Tibial artery (tissue), 4 donors: ENCODE results near the gene ETNK2.

Experiments used
- DNase-seq, 2 donors: peaks; one replicate each; pipeline ENCODE4 v3.0.0-alpha.2; 2019
- H3K27ac ChIP-seq, 2 donors: fragments of 200-600 bp; sonication (generic) in 1 of 2; 1 replicate in 1 of 2; 2 replicates in 1 of 2; pipeline ENCODE4 v1.5.1; 2018 to 2019; ENCODE audit warnings: mild to moderate bottlenecking in 1 of 2
- H3K27me3 ChIP-seq, 2 donors: fragments of 200-600 bp; sonication (generic) in 1 of 2; one replicate each; pipeline versions ENCODE4 v1.5.1 to v1.6.0; 2016 to 2019
- H3K36me3 ChIP-seq, 3 donors: fragments of 200-600 bp; sonication (generic) in 2 of 3; one replicate each; pipeline ENCODE4 v1.5.1; 2016 to 2019; ENCODE audit warnings: mild to moderate bottlenecking in 2 of 3
- H3K4me1 ChIP-seq, 4 donors: fragments of 200-600 bp; sonication (generic) in 2 of 4; 1 replicate in 3 of 4; 2 replicates in 1 of 4; pipeline ENCODE4 v1.5.1; 2016 to 2019
- H3K4me3 ChIP-seq, 2 donors: fragments of 200-600 bp; sonication (generic) in 1 of 2; 1 replicate in 1 of 2; 2 replicates in 1 of 2; pipeline ENCODE4 v1.5.1; 2018 to 2019; ENCODE audit warnings: mild to moderate bottlenecking in 2 of 2
- H3K9me3 ChIP-seq, 3 donors: fragments of 200-600 bp; sonication (generic) in 1 of 3; one replicate each; pipeline ENCODE4 v1.5.1; 2016 to 2019
- intact Hi-C: fragments of 100-400 bp; cut with DNase I; formaldehyde crosslinking; loops from one replicate; pipeline ENCODE4 v1.15.0; 2023; ENCODE audit warnings: low total_unique reads
- TF ChIP-seq, protein P1 (sequence below), 2 experiments: fragments of 200-600 bp in 1 of 2; fragments of 450-650 bp in 1 of 2; IDR thresholded peaks; one replicate each; pipeline ENCODE4 v1.5.1; 2017 to 2019; ENCODE audit warnings: antibody characterized with exemption in 2 of 2, mild to moderate bottlenecking in 1 of 2, moderate library complexity in 1 of 2

Gene ETNK2

DNA sequence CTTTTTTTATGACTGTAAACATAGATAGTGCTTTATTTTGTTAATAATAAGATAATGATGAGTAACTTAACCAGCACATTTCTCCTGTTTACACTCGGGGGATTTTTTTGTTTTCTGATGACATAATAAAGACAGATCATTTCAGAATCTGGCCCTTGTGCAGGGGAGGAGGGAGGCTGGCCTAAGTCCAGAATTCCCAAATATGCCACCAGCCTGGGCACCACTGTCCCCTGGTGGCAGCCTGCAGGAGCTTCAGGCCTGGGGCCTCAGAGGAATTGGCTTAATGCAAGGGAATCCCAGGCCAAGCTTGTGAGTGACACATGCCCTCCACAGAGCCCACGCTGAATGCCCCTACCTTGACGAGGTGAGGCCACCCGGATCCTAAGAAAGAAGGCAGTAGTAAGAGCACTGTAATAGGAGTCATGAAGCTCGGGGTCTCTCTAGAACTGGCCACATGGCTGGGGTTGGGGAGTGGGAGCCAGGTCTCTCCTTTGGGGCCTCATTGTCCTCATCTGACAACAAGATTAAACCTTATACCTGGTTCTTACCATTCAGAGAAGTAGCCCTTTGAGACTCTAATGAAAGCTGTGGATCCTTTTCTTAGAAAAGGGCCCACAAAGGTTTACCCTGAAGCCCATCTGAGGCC is 24.1 kb downstream of the ETNK2 start:
- peak; percentile 76 to 87 for DNase-seq
- H3K27ac ChIP-seq = peak overlapping the region; percentile 63 to 64
- TF ChIP-seq, protein P1, sequence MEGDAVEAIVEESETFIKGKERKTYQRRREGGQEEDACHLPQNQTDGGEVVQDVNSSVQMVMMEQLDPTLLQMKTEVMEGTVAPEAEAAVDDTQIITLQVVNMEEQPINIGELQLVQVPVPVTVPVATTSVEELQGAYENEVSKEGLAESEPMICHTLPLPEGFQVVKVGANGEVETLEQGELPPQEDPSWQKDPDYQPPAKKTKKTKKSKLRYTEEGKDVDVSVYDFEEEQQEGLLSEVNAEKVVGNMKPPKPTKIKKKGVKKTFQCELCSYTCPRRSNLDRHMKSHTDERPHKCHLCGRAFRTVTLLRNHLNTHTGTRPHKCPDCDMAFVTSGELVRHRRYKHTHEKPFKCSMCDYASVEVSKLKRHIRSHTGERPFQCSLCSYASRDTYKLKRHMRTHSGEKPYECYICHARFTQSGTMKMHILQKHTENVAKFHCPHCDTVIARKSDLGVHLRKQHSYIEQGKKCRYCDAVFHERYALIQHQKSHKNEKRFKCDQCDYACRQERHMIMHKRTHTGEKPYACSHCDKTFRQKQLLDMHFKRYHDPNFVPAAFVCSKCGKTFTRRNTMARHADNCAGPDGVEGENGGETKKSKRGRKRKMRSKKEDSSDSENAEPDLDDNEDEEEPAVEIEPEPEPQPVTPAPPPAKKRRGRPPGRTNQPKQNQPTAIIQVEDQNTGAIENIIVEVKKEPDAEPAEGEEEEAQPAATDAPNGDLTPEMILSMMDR (IDR thresholded peaks at IDR 0.05) = peak; percentile 99 to 100
- H3K36me3 ChIP-seq = peaks cover 29 to 51% (median 41%) of the 10 kb centered on the region in 3 donors
- no peak overlapping the region for H3K4me3 ChIP-seq
- intact Hi-C loops = loop anchor here (1.0 to 2.0 kb wide), 3 partner anchors 54 to 265 kb away; partner anchors contain the start of gene SOX13
- no peaks in the 10 kb centered on the region for H3K27me3 ChIP-seq
- H3K9me3 ChIP-seq = no peaks in the 10 kb centered on the region
- peaks cover 5 to 61% (median 36%) of the 10 kb centered on the region in 4 donors for H3K4me1 ChIP-seq

DNA sequence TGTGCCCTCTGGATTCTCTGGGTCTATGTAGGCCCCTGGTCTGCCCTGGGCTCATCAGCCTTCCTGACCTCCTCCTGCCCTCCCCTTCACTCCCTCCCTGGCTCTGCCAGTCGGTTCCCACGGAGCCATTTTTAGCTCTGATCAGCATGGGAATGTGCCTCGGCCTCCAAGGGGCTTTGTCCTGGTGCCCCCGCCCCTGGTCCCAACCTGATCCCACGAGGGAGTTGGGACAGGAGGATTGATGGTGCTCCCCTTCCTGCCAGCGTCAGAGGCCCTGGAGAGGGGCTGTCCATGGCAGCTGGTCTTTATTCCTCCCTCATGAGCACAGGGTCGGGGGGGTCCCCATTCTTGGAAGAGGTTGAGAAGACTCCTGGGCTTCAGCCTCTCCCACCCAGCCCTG is 24.9 kb downstream of the ETNK2 start:
- DNase-seq = no peak
- Histone ChIP-seq H3K36me3 (peaks cover 37 to 56% (median 48%) of the 10 kb centered on the region in 3 donors), H3K4me1 (peaks cover 5 to 61% (median 34%) of the 10 kb centered on the region in 4 donors), H3K9me3 (no peaks in the 10 kb centered on the region), H3K27me3 (no peaks in the 10 kb centered on the region), H3K4me3 (no peak overlapping the region), H3K27ac (peak overlapping the region; percentile 63 to 64)
- TF ChIP-seq, protein P1 (IDR thresholded peaks at IDR 0.05) = no peak
- intact Hi-C loops = loop anchor here (1.0 kb wide), 1 partner anchor 54 kb away; the partner anchor contains the start of gene SOX13

DNA sequence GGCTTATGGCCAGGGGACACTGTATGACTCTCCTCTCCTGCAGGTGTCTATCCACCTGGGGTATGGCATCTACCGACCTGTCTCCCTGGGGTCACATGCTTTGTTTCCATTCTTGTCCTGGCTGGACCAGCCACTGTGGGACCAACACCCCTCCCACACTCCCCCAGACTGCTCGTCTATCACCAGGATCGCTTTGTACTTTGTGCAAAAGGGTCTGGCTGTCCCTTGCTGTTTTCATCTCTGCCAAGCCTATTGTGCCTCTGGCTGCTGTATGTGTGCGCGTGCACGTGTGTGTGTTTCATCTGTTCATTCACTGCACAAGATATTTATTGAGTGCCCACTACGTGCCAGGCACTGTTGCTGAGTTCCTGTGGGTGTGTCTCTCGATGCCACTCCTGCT is 25.5 kb downstream of the ETNK2 start:
- intact Hi-C loops = no loop called here
- Histone ChIP-seq H3K27ac (peak overlapping the region; percentile 63 to 64), H3K4me1 (peaks cover 4 to 57% (median 32%) of the 10 kb centered on the region in 4 donors), H3K27me3 (no peaks in the 10 kb centered on the region), H3K9me3 (no peaks in the 10 kb centered on the region), H3K4me3 (no peak overlapping the region), H3K36me3 (peaks cover 43 to 56% (median 54%) of the 10 kb centered on the region in 3 donors)
- no peak for DNase-seq
- TF ChIP-seq, protein P1 (IDR thresholded peaks at IDR 0.05) = no peak

DNA sequence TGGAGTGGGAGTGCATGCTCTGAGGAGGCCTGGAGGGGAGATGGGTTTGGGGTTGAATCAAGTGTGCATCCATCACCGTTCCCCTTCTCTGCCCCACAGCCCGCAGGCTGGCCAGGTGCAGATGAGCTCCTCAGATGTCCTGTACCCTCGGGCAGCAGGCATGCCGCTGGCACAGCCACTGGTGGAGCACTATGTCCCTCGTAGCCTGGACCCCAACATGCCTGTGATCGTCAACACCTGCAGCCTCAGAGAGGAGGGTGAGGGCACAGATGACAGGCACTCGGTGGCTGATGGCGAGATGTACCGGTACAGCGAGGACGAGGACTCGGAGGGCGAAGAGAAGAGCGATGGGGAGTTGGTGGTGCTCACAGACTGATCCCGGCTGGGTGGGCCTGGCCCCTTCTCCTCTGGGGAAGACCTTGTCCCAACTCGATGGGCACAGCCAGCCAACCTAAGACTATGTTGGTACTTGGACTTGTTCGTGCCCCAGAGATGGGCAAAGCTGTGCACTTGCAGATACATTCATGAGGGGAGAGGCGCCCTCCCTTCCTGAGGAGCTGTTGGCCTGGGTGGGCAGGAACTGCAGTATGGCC is 26.0 kb downstream of the ETNK2 start:
- Histone ChIP-seq H3K27me3 (no peaks in the 10 kb centered on the region), H3K4me3 (no peak overlapping the region), H3K4me1 (peaks cover 0 to 52% (median 27%) of the 10 kb centered on the region in 4 donors), H3K27ac (peak overlapping the region; percentile 63 to 64), H3K36me3 (peaks cover 48 to 60% (median 59%) of the 10 kb centered on the region in 3 donors), H3K9me3 (no peaks in the 10 kb centered on the region)
- intact Hi-C loops = no loop called here
- DNase-seq = no peak
- TF ChIP-seq, protein P1 (IDR thresholded peaks at IDR 0.05) = no peak

DNA sequence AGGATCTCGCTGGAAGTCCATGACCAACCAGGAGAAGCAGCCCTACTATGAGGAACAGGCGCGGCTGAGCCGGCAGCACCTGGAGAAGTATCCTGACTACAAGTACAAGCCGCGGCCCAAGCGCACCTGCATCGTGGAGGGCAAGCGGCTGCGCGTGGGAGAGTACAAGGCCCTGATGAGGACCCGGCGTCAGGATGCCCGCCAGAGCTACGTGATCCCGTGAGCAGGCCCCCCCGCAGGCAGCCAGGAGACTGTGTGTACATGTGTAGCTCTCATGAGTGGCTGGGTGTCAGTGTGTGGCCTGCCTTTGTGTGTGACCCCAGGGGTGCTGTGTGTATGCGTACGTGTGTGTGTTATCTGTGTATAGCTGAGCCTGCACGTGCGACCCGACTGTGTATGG is 27.2 kb downstream of the ETNK2 start:
- TF ChIP-seq, protein P1 (IDR thresholded peaks at IDR 0.05) = no peak
- H3K4me3 ChIP-seq = no peak overlapping the region
- H3K4me1 ChIP-seq = peaks cover 0 to 41% (median 21%) of the 10 kb centered on the region in 4 donors
- no peak for DNase-seq
- no peaks in the 10 kb centered on the region for H3K9me3 ChIP-seq
- peak overlapping the region in 1 of 2 donors; percentile 14 for H3K27ac ChIP-seq
- intact Hi-C loops = no loop called here
- H3K36me3 ChIP-seq = peaks cover 58 to 71% (median 70%) of the 10 kb centered on the region in 3 donors
- H3K27me3 ChIP-seq = no peaks in the 10 kb centered on the region
